HG03159 (cell line): ENCODE results near the gene CD46.
"Not testable (repeated sequence)": the region's sequence is repeated elsewhere in the genome, so short reads cannot be mapped to it uniquely, and the experiment has no call there.

Experiments used
- ATAC-seq: cut with Tn5 transposase; IDR thresholded peaks from one replicate; pipeline ENCODE4 v1.9.1; 2021; ENCODE audit warnings: mild to moderate bottlenecking, moderate library complexity; ENCODE audit not compliant: unreplicated experiment

CD46 gene

GRCh38 chr1:207751790-207752455 lies at the start of gene CD46:
Gene CD46, plus strand, starts transcription at chr1:207752054. Its CDS starts 159 bp downstream, at chr1:207752213.
- peak; percentile 96 for ATAC-seq

GRCh38 chr1:207702317-207702716 lies 49.5 kb upstream of the CD46 start:
- ATAC-seq = no peak

GRCh38 chr1:207703712-207704111 lies 48.1 kb upstream of the CD46 start:
- ATAC-seq = no peak

- ATAC-seq = not testable (repeated sequence)
Observed at GRCh38 chr1:207708004-207708403, 43.9 kb upstream of the CD46 start.

- no peak for ATAC-seq
Observed at GRCh38 chr1:207711285-207711684, 40.6 kb upstream of the CD46 start.

GRCh38 chr1:207712701-207713100 lies 39.2 kb upstream of the CD46 start:
- ATAC-seq = not testable (repeated sequence)

- no peak for ATAC-seq
Observed at GRCh38 chr1:207713529-207713928, 38.3 kb upstream of the CD46 start.

- ATAC-seq = no peak
Observed at GRCh38 chr1:207719234-207719633, 32.6 kb upstream of the CD46 start.

- not testable (repeated sequence) for ATAC-seq
Observed at GRCh38 chr1:207728200-207728858, 23.5 kb upstream of the CD46 start.

- not testable (repeated sequence) for ATAC-seq
Observed at GRCh38 chr1:207737503-207738157, 14.2 kb upstream of the CD46 start.

GRCh38 chr1:207738158-207738659 lies 13.6 kb upstream of the CD46 start:
- ATAC-seq = not testable (repeated sequence)

- ATAC-seq = no peak
Observed at GRCh38 chr1:207740207-207740606, 11.6 kb upstream of the CD46 start.

GRCh38 chr1:207742850-207743555 lies 8.9 kb upstream of the CD46 start:
- no peak for ATAC-seq

GRCh38 chr1:207744000-207744534 lies 7.8 kb upstream of the CD46 start:
- ATAC-seq = no peak

GRCh38 chr1:207745285-207745684 lies 6.6 kb upstream of the CD46 start:
- no peak for ATAC-seq

GRCh38 chr1:207745839-207746767 lies 5.8 kb upstream of the CD46 start:
- no peak for ATAC-seq

GRCh38 chr1:207747627-207748492 lies 4.0 kb upstream of the CD46 start:
- ATAC-seq = no peak

- no peak for ATAC-seq
Observed at GRCh38 chr1:207748737-207749528, 2.9 kb upstream of the CD46 start.
